Upper lobe of left lung (tissue), 6 donors: Measurements from ENCODE around the gene KRTAP10-7. TPM values are rescaled to one million over a fixed set of nuclear protein-coding genes. Genes with fewer than 3 reads are reported as not detected.
A peak's percentile ranks its signal among the peaks of the same experiment; 100 is the strongest.
"Not testable (repeated sequence)": the region's sequence is repeated elsewhere in the genome, so short reads cannot be mapped to it uniquely, and the experiment has no call there.

Experiments
- ATAC-seq, 2 donors: fragments of 200-7000 bp; cut with Tn5 transposase; one replicate each; pipeline ENCODE4 v1.9.1; 2022; ENCODE audit warnings: mild to moderate bottlenecking in 2 of 2, moderate library complexity in 2 of 2; ENCODE audit not compliant: low FRiP score in 2 of 2
- DNase-seq, 2 donors: peaks; one replicate each; pipeline ENCODE4 v3.0.0-alpha.2; 2019 to 2020
- H3K27ac ChIP-seq, 4 donors: fragments of 200-600 bp; sonication (generic); one replicate each; pipeline ENCODE4 v1.5.1; 2016 to 2019
- H3K27me3 ChIP-seq, 4 donors: fragments of 200-600 bp; sonication (generic); one replicate each; pipeline ENCODE4 v1.5.1; 2017 to 2019
- H3K36me3 ChIP-seq, 4 donors: fragments of 200-600 bp; sonication (generic); one replicate each; pipeline ENCODE4 v1.5.1; 2016 to 2019
- H3K4me1 ChIP-seq, 4 donors: fragments of 200-600 bp; sonication (generic); one replicate each; pipeline ENCODE4 v1.5.1; 2018 to 2019
- H3K4me3 ChIP-seq, 4 donors: fragments of 200-600 bp; sonication (generic); one replicate each; pipeline ENCODE4 v1.5.1; 2017 to 2019; ENCODE audit warnings: mild to moderate bottlenecking in 2 of 4, moderate library complexity in 1 of 4
- H3K9me3 ChIP-seq, 4 donors: fragments of 200-600 bp; sonication (generic); one replicate each; pipeline ENCODE4 v1.5.1; 2018 to 2019
- CTCF ChIP-seq, 6 experiments: fragments of 450-650 bp in 4 of 6; fragments of 200-600 bp in 2 of 6; sonication (generic) in 2 of 6; IDR thresholded peaks; one replicate each; pipeline ENCODE4 v1.5.1; 2016 to 2019; ENCODE audit warnings: antibody characterized with exemption in 6 of 6
- EP300 ChIP-seq, 4 donors: sonication (generic); formaldehyde crosslinking; IDR thresholded peaks; one replicate each; pipeline ENCODE4 v1.5.1; 2017; ENCODE audit warnings: antibody characterized with exemption in 4 of 4, control low read depth in 2 of 4
- POLR2A ChIP-seq, 4 donors: fragments of 450-650 bp; IDR thresholded peaks; one replicate each; pipeline ENCODE4 v1.5.1; 2016 to 2017; ENCODE audit warnings: antibody characterized with exemption in 4 of 4, mild to moderate bottlenecking in 2 of 4
- POLR2AphosphoS5 ChIP-seq, 2 donors: sonication (generic); formaldehyde crosslinking; IDR thresholded peaks; one replicate each; pipeline ENCODE4 v1.5.1; 2017; ENCODE audit warnings: antibody characterized with exemption in 2 of 2
- WGBS, 2 donors: methylation state at CpG; one replicate each; pipeline ENCODE4 v1.1.5; 2017 to 2018; 5-methylcytosine and 5-hydroxymethylcytosine counted together
- total RNA-seq, 6 donors: library from RNA; depleted of rRNA in 4 of 6; stranded (reverse); fragments of >200 nt in 4 of 6; gene quantifications; one replicate each; pipeline versions ENCODE4 v1.1.0 to v1.2.1, GENCODE V29; 2016 to 2021
- donor health status: DM: no; HTN: no; CAD: no; lungs with moderate emphysema.
- donor health status: DM: no; HTN: yes; CAD: no; lungs with severe emphysema.

Gene KRTAP10-7
- total RNA-seq, 6 donors from 2014 or later = not detected

GRCh38 chr21:44639331-44639655 lies 38.9 kb downstream of the KRTAP10-7 start:
- Histone ChIP-seq H3K27ac (no peak overlapping the region), H3K4me1 (no peaks in the 10 kb centered on the region), H3K9me3 (peaks cover 0 to 6% (median 0%) of the 10 kb centered on the region in 4 donors), H3K4me3 (no peak overlapping the region), H3K36me3 (no peaks in the 10 kb centered on the region), H3K27me3 (no peaks in the 10 kb centered on the region)
- no peak for TF ChIP-seq EP300 (IDR thresholded peaks at IDR 0.05)
- 89 to 95% methylated on average over 4 to 12 of the region's 12 CpGs for WGBS, 2 donors
- peak in 1 of 2 donors; percentile 43 for DNase-seq
- ATAC-seq = peak in 1 of 2 donors; percentile 8

- TF ChIP-seq CTCF (IDR thresholded peaks at IDR 0.05) (no peak), POLR2A (IDR thresholded peaks at IDR 0.05) (no peak), POLR2AphosphoS5 (IDR thresholded peaks at IDR 0.05) (no peak), EP300 (IDR thresholded peaks at IDR 0.05) (no peak)
- Histone ChIP-seq H3K27ac (no peak overlapping the region), H3K36me3 (no peaks in the 10 kb centered on the region), H3K4me3 (no peak overlapping the region), H3K27me3 (no peaks in the 10 kb centered on the region), H3K9me3 (peaks cover 0 to 17% (median 3%) of the 10 kb centered on the region in 4 donors), H3K4me1 (no peaks in the 10 kb centered on the region)
- 81 to 87% methylated on average over 3 to 5 of the region's 5 CpGs for WGBS, 2 donors
- DNase-seq (no peak), ATAC-seq (no peak)
Observed at GRCh38 chr21:44640761-44641160, 40.4 kb downstream of the KRTAP10-7 start.

- Histone ChIP-seq H3K9me3 (peaks cover 0 to 17% (median 3%) of the 10 kb centered on the region in 4 donors), H3K36me3 (no peaks in the 10 kb centered on the region), H3K27me3 (no peaks in the 10 kb centered on the region), H3K4me3 (no peak overlapping the region), H3K4me1 (no peaks in the 10 kb centered on the region), H3K27ac (no peak overlapping the region)
- DNase-seq (no peak), ATAC-seq (no peak)
- 71 to 73% methylated on average over 14 of the region's 14 CpGs for WGBS, 2 donors
- TF ChIP-seq POLR2A (IDR thresholded peaks at IDR 0.05) (no peak), CTCF (IDR thresholded peaks at IDR 0.05) (no peak), EP300 (IDR thresholded peaks at IDR 0.05) (no peak), POLR2AphosphoS5 (IDR thresholded peaks at IDR 0.05) (no peak)
Observed at GRCh38 chr21:44643741-44644310, 43.4 kb downstream of the KRTAP10-7 start.

- no peak for DNase-seq
- no peaks in the 10 kb centered on the region for H3K4me1 ChIP-seq
- no peak for TF ChIP-seq CTCF (IDR thresholded peaks at IDR 0.05)
- no peak for TF ChIP-seq EP300 (IDR thresholded peaks at IDR 0.05)
- no peak for TF ChIP-seq POLR2A (IDR thresholded peaks at IDR 0.05)
- no peak for TF ChIP-seq POLR2AphosphoS5 (IDR thresholded peaks at IDR 0.05)
- no peaks in the 10 kb centered on the region for H3K27me3 ChIP-seq
- WGBS, 2 donors = 48 to 50% methylated on average over 2 of the region's 2 CpGs
- peaks cover 0 to 17% (median 3%) of the 10 kb centered on the region in 4 donors for H3K9me3 ChIP-seq
- no peak overlapping the region for H3K4me3 ChIP-seq
- H3K36me3 ChIP-seq = no peaks in the 10 kb centered on the region
- no peak overlapping the region for H3K27ac ChIP-seq
- ATAC-seq = no peak
Observed at GRCh38 chr21:44644878-44645277, 44.5 kb downstream of the KRTAP10-7 start.

- H3K9me3 ChIP-seq = peaks cover 0 to 17% (median 3%) of the 10 kb centered on the region in 4 donors
- H3K36me3 ChIP-seq, H3K27me3 ChIP-seq, H3K27ac ChIP-seq, H3K4me1 ChIP-seq, ATAC-seq, H3K4me3 ChIP-seq: not testable (repeated sequence)
- peak in 1 of 2 donors; percentile 58 for DNase-seq
- WGBS, 2 donors = 54 to 80% methylated on average over 6 to 14 of the region's 21 CpGs
Observed at GRCh38 chr21:44646366-44647221, 46.2 kb downstream of the KRTAP10-7 start, which contains the start of gene KRTAP10-11. TSS of gene KRTAP10-11 (plus strand) at chr21:44646414. CDS start at chr21:44646459, 45 bp downstream.
